RWPE1 (cell line): ENCODE results near the gene URI1.

Source experiments
- CTCF ChIA-PET: fragments of 350-600 bp; sonication (Branson Sonifier 250); formaldehyde crosslinking; extraction: SDS; loops from one replicate; lab custom pipeline; 2021; lab: Yijun Ruan, JAX
- POLR2A ChIA-PET: fragments of 400-600 bp; formaldehyde crosslinking; extraction: SDS; loops from one replicate; lab custom pipeline; 2020; ENCODE audit warnings: antibody characterized with exemption; ENCODE audit not compliant: low non-redundant PET; lab: Yijun Ruan, JAX
- DNase-seq: peaks from one replicate; pipeline ENCODE4 v3.0.0; 2012; ENCODE audit warnings: low spot score
- H3K27ac ChIP-seq: fragments of 450-650 bp; 2 replicates; pipeline ENCODE4 v1.5.1; 2017
- TF ChIP-seq, protein P1 (sequence below): fragments of 450-650 bp; conservative IDR thresholded peaks from 2 replicates; pipeline ENCODE4 v1.5.1; 2017; ENCODE audit warnings: low read depth, mild to moderate bottlenecking

The URI1 gene

DNA sequence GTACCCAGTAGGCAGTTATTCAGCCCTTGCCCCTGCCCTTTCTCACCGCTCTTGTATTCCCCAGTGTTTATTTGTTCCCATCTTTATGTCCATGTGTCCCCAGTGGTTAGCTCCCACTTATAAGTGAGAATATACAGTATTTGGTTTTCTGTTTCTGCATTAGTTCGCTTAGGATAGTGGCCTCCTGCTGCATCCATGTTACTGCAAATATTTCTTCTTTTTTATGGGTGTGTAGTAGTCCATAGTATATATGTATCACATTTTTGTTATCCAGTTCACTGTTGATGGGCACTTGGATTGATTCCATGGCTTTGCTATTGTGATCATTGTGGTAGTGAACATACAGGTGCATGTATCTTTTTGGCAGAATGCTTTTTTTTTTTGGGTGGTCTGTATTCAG, 32.7 kb downstream of the URI1 start:
- POLR2A ChIA-PET: no interaction called here
- CTCF ChIA-PET: no interaction called here
- TF ChIP-seq, protein P1, sequence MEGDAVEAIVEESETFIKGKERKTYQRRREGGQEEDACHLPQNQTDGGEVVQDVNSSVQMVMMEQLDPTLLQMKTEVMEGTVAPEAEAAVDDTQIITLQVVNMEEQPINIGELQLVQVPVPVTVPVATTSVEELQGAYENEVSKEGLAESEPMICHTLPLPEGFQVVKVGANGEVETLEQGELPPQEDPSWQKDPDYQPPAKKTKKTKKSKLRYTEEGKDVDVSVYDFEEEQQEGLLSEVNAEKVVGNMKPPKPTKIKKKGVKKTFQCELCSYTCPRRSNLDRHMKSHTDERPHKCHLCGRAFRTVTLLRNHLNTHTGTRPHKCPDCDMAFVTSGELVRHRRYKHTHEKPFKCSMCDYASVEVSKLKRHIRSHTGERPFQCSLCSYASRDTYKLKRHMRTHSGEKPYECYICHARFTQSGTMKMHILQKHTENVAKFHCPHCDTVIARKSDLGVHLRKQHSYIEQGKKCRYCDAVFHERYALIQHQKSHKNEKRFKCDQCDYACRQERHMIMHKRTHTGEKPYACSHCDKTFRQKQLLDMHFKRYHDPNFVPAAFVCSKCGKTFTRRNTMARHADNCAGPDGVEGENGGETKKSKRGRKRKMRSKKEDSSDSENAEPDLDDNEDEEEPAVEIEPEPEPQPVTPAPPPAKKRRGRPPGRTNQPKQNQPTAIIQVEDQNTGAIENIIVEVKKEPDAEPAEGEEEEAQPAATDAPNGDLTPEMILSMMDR: no peak
- no peak overlapping the region for H3K27ac ChIP-seq
- no peak for DNase-seq

DNA sequence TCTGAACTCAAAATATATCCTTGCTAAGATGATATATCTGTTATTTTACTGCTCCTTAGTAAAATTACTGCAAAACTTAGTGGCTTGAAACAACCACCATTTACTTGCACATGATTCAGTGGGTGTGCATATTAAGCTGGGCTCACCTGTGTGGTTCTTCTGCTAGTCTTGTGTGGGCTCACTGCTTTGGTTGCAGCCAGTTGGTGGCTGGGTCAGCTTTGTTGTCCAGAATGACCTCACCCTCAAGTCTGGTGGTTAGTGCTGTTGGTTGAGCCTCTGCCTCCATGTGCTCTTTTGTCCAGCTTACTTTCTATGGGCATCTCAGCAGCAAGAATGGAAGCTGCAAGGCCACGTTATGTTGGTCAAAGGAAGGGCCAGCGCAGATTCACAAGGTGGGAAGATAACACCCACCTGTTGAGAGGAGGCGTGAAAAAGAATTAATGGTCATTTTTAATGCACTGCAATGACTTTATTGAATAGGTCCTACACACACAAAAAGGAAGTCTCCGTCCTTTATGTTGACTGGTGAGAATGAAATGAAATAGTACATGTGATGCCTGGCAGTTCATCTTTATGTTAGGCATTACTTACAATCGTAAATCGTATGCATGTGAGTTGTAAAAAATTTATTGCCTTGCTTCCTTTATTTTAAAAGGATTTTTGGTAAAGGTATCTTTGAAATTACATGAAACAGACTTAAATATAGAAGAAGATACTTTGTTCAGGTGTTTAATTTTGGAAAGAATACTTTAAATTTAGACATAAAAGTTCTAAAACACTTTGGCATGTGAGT, 34.3 kb downstream of the URI1 start:
- TF ChIP-seq, protein P1: no peak
- DNase-seq: no peak
- ChIA-PET CTCF (interaction anchor here (0.6 to 1.2 kb wide), 2 partner anchors 9 to 19 kb away, joined by 3 to 6 read pairs; no protein-coding TSS in a partner anchor), POLR2A (no interaction called here)
- H3K27ac ChIP-seq: no peak overlapping the region

DNA sequence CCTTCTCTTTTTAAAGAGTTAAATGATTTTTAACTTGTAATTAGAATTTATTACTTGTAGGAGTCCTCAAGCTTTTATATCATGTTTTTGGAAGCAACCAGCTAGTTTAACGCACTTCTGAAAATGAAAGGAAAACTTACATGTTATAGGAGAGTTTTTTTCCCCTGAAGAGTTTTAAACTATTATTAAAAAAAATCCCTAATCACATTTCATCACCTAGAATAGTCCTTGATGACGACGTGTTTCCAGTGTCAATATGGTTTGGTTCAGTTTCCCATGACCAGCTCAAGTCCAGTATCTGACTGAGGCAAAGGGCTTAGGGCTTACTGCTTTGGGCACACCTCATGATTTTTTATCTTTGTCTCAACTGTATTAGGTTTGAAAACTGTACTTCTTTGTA, 36.0 kb downstream of the URI1 start:
- POLR2A ChIA-PET: no interaction called here
- CTCF ChIA-PET: interaction anchor here (0.6 to 0.7 kb wide), 3 partner anchors 38 to 52 kb away, joined by 3 read pairs; no protein-coding TSS in a partner anchor
- no peak overlapping the region for H3K27ac ChIP-seq
- DNase-seq: no peak
- TF ChIP-seq, protein P1: no peak

DNA sequence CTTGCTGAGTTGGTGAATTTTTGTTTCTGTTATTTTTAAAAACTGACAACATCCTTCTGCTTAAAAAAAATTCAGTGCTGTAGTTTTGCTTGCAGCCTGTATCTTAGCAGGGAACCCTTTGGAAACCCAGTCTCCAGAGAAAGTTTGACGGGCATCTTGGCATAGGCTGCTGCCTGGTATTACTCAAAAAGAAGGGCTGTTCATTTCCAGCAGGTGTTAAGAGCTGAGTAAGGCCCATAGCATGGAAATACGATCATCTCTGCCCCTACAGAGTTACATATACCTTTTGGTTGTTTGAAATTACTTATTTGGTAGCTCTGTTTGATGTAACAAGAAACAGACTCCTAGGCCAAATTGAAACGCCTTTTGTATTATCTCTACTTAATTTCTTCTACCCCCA, 41.5 kb downstream of the URI1 start:
- ChIA-PET POLR2A (no interaction called here), CTCF (interaction anchor here (0.7 kb wide), 1 partner anchor 53 kb away, joined by 6 read pairs; no protein-coding TSS in a partner anchor)
- DNase-seq: no peak
- TF ChIP-seq, protein P1: no peak
- H3K27ac ChIP-seq: no peak overlapping the region

DNA sequence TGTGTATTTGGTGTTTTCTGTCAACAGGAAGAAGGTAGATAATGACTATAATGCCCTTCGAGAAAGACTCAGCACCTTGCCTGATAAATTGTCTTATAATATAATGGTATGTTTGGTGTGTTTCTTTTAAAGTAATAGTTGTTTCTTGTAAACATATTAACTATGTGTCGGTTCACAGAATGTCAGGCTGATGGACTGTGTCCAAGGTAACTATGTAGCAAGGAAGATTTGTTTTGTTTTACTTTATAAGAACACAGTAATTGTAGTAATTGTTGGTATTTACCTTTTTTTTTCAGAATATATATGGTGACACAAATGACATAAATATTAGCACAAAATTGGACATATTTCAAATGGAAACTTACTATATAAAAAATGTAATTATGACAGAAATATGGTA, 43.2 kb downstream of the URI1 start:
- no peak for DNase-seq
- ChIA-PET POLR2A (no interaction called here), CTCF (no interaction called here)
- no peak overlapping the region for H3K27ac ChIP-seq
- TF ChIP-seq, protein P1: no peak

DNA sequence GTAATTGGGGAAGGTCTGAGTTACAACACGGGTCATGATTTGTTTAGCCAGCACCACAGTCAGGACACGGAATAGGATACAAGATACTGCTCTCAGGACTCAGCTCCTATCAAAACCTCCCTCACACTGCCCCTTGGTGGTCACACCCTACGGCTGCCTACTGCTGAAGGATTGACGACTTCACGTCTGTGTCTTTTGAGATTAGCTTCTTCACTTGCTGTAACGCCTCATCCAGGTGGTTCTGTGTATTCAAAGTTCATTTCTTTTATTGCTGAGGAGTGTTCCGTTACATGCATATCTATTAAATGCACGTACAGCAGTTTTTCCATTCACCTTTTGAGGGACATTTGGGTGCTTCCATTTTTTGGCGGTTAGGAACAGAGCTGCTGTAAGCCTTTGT, 46.3 kb downstream of the URI1 start:
- no peak for DNase-seq
- POLR2A ChIA-PET: no interaction called here
- CTCF ChIA-PET: interaction anchor here (0.9 to 1.0 kb wide), 2 partner anchors 11 to 31 kb away, joined by 4 to 6 read pairs; no protein-coding TSS in a partner anchor
- TF ChIP-seq, protein P1: no peak
- no peak overlapping the region for H3K27ac ChIP-seq
